Activated CD8-positive, alpha-beta memory T cell treated with anti-CD3 and anti-CD28 coated beads for 48 hours (primary cell): ENCODE measurements around the gene PROM2.

ENCODE experiments used
- DNase-seq, 3 experiments: peaks; one replicate each; pipeline ENCODE4 v3.0.0-alpha.2; 2020; ENCODE audit warnings: low read depth in 2 of 3, low spot score in 2 of 3

PROM2 gene

DNA sequence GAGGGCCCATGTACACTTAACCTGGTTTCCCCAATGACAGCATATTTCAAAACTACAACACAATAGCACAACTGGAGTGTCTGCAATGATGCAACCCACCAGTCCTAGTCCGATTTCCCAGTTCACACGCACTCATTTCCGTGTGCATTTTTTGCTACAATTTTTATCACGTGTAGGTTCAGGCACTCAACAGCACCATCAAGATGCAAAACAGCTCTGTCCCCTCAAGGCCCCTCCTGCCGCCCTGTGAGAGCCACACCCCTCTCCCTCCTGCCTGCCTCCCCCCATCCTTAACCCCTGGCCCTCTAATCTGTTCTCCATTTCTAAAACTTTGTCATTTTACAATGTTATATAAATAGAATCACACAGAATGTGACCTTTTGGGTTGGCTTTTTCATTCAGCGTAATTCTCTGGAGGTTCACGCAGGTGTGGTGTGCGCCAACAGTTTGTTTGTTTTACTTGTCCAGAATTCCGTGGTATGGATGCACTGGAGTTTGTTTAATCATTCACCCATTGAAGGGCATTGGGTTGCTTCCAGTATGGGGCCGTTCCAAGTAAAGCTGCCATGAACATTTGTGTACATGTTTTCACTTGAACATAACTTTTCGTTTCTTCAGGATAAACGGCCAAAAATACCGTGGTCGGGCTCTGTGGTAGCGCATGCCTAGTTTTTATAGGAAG, 31.3 kb downstream of the PROM2 start:
- no peak for DNase-seq

DNA sequence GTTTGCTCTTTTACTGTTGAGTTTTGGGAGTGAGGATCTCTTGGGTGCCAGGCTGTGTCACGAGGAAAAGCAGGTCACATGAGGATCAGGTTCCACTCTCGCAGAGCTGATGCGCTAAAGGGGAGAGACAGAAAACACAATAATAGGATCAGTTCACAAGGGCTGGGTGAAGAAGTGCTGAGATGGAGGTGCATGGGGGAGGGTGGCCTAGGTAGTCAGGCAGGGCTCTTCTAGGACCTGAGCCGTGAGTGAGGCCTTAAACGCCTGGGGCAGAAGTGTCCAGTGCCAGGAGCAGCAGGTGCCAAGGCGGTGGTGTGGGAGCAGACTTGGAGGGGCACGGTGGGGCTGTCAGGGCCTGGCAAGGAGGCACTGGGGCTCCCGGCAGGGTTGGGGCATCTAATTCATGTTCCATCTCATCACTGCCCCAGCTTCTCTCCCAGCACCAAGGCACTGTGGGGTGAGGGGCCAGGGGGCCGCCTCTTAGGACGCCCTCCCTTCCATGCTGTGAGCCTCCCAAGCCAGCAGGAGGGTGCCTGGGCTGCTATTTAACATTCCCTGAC, 32.2 kb downstream of the PROM2 start:
- no peak for DNase-seq

DNA sequence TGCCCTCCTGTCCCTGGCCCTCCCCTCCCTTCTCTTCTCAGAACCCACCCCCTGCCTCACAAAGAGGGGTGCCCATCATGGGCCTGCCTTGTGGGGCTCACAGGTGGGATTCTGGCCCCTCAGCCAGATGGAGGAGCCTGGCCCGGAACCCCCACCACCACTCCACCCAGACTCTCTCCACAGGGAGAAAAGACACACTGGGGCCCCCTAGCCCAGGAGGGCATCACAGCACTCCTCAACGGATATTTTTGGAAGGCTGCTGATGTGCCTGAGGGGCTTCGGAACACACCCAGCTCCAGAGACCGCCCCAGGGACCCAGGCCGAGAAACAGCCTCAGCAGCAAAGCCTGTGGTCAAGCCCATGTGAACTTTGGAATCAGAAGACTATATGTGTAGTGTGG, 32.8 kb downstream of the PROM2 start:
- no peak for DNase-seq

DNA sequence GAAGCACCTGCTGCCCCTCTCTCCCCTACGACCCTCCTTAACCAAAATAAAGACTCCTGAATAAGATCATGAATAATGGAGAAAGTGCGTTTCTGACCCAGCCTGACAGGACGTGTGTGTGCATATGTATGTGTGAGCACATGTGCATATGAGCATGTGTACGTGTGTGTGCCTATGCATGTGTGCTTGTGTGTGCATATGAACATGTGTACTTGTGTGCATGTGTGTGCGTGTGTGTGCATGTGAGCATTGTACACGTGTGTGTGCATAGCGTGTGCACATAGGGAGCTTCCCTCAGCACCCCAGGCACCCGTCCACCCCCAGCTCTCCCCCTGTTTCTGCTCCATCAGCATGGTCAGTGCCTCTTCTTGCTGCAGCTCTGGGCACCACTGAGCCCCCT, 33.6 kb downstream of the PROM2 start:
- DNase-seq: no peak

DNA sequence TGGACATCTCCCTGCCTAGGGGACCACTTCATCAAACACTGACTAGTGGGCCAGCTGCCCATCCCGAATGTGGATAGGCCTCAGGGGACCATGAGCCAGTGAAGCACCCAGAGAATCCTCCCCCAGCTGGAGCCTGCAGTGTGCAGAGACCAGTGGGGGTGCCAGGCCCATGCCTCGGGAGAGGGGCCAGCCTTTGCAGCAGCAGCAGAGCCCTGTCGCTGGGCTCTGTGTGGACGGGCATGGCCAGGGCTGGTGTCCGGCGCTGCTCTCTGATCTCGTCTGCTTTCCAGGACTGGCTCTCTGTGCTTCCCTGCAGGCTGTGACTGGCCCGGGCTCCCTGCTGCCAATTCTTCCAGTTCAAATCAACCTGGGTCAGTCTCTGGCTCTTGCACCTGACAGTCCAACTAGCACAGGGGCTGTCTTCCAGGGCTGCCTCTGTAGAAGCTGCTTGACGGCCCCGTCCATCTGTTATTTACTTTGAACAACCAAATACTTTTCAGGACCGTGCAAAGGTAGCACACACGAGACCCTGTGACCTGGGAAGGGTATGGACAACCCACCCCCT, 34.3 kb downstream of the PROM2 start:
- DNase-seq: no peak

DNA sequence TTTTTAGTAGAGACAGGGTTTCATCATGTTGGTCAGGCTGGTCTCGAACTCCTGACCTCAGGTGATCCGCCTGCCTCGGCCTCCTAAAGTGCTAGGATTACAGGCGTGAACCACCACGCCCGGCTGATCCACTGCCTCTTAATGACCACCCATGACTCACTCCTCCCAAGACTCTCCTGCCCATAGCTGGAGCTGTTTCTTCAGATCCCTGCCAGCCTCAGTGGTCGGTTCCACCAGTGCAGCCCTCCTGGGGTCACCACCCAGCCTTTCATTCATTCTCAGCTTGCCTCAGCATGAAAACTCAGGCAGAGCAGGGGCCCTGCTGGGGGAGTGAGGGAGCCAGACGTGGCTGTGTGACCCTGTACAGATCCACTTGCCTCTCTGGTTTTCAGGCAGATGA, 35.4 kb downstream of the PROM2 start:
- no peak for DNase-seq

DNA sequence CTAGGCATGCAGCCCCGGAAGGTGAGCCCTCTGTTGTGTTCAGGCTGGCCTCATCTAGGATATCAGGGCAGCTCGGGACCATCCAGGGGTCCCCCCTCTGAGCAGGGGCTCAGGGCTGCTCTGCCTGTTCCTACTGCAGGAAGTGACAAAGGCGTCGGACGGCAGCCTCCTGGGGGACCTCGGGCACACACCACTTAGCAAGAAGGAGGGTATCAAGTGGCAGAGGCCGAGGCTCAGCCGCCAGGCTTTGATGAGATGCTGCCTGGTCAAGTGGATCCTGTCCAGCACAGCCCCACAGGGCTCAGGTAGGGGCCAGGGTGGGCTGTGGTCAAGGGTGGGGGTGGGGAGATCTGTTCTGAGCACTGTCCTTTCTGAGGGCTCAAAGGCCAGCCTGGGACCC, 36.0 kb downstream of the PROM2 start:
- DNase-seq: no peak

DNA sequence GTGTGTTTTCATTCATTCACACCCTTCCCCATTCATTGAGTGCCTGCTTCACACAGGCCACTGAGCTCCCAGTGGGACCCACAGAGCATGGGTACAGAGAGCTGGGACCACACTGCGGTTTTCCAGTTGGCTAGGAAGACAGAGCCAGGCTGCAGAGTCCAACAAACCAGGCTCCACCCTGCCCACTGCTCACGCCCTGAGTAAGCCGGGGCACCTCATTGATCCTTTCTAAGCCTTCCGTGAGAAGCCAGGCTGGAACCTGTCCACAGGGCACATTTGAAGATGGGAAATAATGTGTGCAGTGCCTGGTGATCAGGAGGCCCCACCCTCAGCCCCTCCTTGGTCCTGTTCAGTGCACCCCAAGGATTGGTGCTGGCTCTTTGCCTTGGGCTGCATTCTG, 36.4 kb downstream of the PROM2 start:
- no peak for DNase-seq

DNA sequence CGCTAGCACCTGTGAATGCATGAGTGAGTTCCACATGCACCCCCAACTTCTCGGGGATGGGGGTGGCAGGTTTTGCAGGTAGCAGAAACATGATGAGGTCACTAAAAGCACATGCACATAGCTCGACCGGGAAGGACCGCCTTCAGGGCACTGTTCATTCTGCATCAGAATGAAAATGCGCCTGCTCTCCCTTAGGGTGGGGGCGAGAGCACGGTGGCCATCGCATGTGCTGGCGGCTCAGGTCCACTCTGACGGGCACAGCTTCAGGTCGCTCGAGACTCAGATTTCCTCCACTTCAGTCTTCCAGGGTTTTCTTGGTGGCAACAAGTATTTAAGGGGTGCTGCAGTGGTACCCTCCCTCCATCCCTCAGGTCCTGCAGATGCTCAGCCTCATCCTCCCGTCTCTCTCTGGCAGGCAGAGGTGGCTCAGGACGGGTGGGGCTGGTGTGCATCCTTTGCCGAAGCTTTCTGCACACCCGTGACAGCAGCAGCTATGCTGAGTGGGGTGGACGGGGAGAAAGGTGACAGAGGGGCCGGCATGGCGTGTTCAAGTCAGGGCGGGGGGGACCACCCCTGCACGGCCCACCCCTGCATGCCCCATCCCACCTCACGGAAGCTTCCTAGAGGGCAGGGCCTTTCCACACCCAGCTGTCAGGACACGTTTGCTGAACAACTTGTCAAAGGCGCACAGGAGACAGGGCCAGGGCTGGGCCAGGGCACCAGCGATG, 37.7 kb downstream of the PROM2 start:
- no peak for DNase-seq

DNA sequence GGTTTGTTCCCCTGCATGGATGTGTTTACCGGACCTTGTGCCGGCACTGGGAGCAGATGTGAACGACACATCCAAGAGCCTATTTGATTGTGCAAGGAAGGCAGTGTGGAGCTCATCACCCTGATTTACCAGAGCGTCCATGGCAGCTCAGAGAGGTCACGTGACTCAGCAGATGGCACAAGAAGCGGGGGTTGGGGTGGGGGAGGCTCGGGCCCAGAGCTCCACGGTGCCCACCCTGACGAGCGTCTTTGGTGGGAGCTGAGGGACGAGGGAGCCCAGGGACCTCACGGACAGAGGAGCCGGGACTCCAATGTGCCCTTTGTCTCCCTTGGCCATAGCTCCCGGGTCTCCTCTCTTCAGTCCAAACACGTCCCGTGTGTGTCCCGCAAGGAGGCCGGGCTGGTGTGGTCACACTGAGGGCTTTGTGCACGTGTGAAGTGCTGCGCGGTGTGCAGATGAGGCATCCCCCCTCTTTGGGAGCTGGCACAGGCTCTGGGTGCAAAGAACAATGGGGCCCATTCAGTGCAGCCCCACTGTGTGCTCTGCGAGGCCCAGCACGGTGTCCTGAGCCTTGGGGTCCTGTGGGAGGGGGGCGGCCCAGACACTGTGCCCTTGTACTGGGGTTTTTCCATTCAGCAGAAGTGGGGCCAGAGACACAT, 38.4 kb downstream of the PROM2 start:
- DNase-seq: no peak

DNA sequence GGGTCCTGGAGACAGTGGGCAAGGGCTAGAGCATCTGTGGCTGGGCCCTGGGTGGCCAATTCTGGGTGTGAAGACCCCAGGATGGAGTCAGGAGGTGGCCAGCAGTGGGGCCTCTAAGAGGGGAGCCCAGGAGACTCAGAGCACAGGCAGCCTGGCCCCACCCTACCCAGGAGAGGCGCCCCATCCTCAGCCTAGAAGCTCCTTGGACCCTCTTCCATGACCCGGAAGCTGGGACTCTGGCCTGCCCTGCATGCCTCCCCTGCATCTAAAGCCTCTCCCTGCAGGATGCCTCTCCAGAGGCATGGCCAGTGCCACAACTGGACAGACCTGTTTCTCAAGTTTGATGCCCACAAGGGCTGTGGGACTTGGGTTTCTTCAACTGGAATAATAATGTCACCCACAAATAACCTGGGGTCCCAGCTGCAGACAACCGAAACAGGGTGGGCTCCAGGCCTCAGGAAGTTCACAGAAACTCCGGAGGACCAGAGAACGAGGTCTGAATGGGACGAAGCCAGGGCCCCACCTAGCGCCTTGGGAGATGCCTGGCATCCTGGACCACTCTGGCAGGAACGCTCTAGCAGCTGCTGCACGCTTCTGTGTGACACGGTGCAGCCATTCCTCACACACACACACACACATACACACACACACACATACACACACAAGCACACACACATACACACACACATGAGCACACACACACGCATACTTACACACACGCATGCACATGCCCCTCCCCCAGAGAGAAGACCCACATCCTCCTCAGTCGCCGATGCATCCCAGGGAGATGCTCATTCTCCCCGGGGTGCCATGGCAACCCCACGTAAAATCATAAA, 39.3 kb downstream of the PROM2 start:
- DNase-seq: no peak

DNA sequence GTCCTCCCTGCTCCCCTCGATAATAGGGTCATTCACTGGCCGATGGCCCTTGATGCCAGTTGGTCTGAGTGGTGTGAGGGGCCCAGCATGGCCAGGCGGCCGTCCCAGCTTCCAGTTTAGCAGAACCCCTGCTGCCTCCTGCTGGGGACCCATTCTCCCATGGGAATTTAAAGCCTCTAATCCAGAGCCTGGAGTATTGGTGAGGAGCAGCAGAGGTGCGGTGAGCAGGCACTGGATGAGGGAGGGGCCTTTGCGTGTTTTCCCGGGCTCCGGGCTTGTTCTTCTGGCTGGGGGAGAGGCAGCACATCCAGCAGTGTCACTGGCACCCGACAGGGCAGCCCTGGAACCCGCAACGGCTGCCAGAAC, 40.3 kb downstream of the PROM2 start:
- no peak for DNase-seq

DNA sequence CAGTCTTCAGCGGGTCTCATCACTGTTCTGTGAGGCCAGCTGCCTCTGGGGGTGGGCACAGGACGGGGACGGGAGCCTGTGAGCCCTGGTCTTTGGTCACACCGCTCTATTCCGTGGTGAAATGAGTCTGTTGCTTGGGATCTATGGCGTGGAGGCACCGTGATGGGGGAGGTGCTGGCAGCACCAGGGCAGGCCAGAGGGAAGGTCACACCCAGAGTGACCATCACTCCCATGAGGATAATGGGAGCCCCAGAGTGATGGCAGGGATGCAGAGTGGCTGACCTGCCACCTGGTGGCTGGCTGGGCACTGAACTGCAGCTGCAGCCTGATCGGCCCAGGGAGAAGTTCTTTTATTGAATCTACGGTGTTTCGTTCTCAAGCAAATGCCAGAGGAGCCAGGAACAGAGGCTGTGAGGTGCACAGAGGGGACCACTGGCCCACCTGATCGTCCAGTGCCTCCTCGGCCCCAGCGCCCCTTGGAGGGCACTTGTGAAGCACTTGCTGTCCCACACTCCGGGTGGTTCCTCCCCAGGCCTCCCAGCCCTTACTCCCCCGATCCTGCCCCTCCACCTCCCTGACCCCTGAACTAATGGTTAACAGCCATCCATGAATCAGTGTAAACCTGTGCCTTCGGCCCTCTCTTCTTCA, 40.8 kb downstream of the PROM2 start:
- no peak for DNase-seq

DNA sequence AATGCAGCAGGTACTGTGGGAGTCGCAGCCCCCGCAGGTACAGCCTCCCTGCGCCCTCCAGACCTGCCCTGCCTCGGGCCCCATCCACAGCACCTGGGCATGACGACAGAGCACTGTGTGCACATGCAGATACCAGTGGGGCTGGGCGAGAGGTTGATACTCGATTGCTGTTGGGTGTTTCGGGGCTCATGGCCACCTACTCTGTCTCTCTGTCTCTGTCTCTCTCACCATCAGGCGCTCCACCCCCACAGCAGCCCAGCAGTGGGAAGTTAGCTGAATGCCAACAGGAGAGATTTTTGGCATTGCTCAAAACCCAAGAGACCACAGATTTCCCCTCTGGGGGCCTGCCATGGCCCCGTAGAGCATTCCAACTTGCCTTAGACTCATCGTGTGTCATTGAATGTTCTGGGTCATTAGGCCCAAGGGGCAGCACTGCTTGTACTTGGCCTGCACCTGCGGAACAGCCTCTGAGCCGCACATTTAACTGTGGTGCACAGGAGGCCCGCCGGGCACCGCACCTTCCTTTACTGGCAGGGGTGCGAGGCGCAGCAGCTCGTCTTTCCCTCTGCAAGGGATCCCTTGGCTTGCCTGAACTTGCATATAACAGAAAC, 41.7 kb downstream of the PROM2 start:
- no peak for DNase-seq

DNA sequence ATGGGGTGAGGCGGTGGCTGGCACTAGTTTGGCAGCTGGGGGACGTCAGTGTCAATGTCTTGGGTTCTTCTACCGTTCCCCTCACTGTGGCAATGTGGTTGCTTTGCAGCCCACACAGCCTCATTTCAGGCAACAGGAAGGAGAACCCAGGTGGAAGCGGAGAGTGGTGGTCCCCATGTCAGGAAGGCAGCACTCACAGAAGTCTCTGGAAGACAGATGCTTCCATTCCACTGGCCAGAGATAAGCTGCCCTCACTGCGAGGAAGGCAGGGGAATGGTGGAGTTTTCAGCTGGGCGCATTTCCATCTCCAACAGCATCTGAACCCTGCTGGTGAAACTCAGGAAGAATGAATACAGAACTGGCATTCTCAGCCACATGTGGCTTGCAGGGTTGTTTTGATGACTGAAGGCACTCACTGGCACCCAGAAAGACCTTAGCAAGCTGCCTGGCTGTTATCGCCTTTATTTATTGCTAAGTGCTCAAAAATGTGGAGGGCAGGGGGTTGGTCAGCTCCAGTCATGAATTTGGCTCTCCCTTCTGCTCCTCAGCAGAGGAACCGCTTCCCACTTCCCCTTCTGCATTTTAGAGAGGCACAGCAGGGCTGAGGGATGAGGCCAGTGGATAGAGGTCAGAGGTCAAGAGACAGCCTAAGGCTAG, 42.3 kb downstream of the PROM2 start:
- DNase-seq: no peak

DNA sequence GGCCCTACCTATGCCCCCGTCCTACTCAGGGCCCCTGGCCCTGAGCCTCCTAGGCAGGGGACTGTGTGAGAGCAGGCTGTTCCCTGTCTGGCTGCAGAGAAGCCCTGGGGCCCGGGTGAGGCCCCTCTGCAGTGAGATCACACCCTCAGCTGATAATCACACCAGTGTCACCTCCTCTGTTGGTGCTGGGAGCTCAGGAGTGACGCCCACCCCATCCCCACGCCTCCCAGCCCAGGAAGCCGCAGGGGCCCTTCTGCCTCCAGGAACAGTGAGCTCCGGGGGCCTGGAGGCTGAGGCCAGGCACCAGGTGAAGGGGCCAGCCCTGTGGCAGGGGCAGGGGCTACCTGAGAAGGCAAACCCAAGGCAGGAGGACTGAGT, 42.9 kb downstream of the PROM2 start:
- no peak for DNase-seq

DNA sequence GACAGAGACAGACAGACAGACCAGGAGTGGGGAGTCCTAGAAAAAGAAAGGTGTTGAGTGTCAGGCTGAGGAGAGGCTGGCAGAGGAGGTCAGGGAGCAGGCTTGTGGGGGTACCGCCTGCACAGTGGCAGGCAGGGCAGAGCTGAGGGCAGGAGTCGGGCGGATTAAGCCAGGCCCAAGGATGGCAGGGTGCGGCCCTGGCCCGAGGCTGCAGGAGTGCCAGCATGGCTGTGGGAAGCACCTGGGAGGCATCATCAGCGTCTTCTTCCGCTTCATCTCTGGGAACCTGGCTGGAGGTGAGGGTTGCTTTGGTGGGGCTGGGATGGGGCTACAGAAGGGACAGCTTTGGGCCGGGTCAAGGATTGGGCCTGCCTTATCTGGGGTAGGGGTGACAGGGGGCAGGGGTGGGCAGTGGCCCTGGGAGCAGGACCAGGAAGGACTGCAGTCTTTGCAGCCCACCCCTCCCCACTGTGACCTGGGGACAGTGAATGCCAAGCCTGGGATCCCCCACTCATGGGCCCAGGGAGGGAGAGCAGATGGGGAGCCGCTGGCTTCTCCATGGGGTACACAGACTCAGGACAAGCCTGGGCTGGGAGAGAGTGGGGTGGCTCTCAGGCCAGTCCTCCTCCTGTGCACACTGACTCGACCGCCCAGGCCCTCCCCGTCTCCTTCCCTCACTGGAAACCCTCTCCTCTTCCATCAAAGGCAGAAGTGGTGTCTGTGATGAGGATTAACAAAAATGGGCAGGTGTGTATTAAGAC, 43.6 kb downstream of the PROM2 start:
- no peak for DNase-seq

DNA sequence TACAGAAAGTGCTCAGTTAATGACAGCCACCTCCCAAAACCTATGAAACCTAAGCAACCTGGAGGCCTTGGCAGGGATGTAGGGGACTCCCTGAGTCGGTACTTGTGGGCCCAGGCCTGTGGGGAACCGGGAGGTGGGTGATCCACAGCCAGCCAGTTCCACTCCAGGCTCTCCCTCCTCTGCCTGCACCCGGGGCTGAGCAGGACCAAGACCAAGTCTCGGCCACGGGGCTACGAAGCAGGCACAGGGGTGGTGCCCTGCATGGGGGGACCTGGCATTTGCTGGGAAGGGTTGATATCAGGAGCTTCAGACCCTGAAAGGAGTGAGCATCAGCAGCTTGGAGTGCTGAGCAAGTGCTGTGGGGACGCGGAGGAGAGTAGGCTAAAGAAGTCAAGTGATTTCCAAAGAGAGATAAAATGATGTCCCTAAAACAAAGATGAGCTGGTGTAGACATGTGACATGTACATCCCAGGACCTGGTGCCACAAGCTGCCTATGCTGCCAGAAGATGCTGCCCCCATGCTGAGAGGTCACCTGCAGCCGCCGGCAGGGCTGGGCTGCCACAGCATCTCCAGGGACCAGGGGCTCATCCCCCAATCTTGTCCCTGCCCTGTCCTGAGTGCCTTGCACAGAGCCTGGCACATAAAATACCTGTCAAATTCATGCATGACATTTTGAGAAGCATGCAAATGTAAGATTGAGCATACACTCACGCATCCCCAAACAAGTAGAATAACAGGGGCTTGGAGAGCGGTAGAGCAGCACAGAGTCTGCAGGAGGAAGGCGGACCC, 44.4 kb downstream of the PROM2 start:
- DNase-seq: no peak
